Inflammatory macrophage treated with lipopolysaccharide for 4 hours (primary cell): ENCODE data around the gene RNF20.
"Not testable (repeated sequence)": the region's sequence is repeated elsewhere in the genome, so short reads cannot be mapped to it uniquely, and the experiment has no call there.

Source experiments
- DNase-seq: peaks from one replicate; pipeline ENCODE4 v3.0.0-alpha.2; 2020

The RNF20 gene

GRCh38 chr9:101533334-101534204, at the start of gene RNF20:
Gene RNF20 (plus strand): TSS chr9:101533853. CDS start chr9:101535424, 1,571 bp downstream.
- DNase-seq: peak; percentile 99

DNA sequence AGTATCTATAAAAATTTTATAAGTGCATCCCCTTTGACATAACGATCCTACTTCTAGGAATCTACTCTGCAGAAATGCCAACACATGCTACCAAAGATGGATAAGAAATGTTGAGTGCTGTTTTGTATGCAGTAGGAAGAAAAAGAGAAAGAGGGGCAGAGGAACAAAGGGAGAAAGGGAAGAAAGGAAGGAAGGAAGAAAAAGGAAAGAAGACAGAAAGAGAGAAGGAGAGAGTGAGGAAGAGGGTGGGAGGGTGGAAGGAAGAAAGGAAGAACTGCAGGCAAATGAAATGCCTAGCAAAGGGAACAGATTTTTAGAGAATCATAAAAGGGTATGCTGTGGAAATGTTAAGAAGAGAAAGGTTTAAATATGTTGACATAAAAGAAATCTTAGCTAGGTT, 49.6 kb upstream of the RNF20 start:
- DNase-seq: no peak

GRCh38 chr9:101485924-101486692, 47.5 kb upstream of the RNF20 start:
- DNase-seq: no peak

DNA sequence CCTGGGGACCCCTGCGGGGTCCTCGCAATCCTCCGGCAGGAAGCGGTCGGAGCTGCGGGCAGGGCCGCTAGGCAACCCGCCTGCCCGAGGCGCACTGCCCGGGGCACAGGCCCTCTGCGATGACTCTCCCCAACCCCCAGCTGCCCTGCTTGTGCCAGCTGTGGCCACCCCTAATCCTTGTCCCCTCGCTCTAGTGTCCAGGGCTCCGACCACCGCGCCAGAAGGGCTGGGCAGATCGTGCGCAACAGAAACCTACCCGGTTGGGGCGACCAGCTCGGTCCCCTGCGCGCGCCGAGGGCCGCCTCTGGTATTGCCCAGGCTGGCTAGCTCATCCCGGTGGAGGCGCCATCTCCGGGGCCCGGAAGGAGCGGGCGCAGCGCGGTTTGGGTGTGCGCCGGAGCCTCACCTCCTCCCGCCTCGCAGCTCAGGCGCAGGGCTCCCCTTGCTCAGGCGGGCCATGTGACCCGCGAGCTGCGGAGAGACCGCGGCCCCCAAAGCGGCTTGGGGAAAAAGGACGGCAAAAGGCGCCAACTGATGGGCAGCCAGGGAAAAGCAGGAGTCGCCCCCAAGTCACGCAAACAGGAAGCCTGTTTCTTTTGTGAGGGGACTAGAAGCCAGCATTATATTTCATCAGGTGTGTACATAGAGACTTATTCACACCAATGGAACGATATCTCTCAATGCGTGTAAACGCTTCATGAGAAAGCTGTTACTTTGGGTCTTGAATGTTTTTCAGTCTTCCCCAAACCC, 46.8 kb upstream of the RNF20 start:
- no peak for DNase-seq

DNA sequence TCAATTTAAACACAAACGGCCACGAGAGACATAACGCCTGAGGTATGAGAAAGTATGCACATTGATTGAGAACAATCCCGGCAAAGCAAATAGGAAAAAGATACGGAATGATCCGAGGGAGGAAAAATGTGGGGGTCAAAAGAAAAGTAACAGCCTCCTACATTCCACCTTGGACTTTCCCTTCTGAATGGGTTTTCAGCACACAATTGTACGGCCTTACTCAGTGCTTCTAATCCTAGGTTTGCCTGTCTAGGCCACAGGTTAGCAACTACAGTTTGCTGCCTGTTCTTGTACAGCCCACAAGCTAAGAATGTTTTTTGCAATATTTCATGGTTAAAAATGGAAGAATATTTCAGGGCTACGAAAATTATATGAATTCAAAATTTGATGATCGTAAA, 46.2 kb upstream of the RNF20 start:
- DNase-seq: no peak

GRCh38 chr9:101495810-101496209, 37.8 kb upstream of the RNF20 start:
- DNase-seq: no peak

DNA sequence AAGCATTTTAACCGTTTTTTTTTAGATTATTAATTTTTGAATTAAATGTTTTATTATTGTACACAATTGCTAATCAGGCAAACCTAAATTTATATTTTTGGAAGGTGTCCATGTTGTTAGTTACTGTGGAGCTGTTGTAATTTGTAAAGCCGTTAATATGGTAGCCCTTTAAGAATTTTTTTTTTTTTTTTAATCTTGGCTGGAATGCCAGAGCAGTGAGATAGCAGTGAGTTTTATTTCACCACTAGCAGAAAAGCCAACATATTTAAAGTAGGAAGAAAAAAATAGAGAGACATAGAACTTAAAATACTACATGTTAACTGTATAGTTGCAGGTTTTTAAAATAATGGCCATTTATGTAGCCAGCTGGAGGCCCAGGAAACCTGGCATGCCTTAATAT, 35.3 kb upstream of the RNF20 start:
- DNase-seq: no peak

DNA sequence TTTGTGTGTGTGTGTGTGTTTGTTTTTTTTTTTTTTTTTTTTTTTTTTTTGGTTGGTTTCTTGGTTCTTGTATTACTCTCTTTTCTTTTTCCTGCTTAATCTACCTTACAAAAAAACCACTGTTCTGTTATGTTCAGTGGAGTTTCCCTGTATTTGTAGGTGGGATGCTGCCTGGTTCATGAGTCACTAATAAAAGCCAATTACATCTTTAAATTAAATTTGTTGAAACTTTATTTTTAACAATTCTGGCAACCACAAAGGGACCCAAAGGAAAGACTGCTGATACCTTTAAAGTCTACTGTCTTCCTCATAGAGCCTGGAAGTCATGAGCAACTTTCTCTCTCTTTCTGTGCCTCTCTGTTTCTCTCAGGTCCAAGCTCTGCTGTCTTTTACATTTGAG, 29.5 kb upstream of the RNF20 start:
- DNase-seq: no peak

GRCh38 chr9:101508211-101508610, 25.4 kb upstream of the RNF20 start:
- DNase-seq: no peak

- no peak for DNase-seq
Measured at GRCh38 chr9:101509572-101509971, 24.1 kb upstream of the RNF20 start.

DNA sequence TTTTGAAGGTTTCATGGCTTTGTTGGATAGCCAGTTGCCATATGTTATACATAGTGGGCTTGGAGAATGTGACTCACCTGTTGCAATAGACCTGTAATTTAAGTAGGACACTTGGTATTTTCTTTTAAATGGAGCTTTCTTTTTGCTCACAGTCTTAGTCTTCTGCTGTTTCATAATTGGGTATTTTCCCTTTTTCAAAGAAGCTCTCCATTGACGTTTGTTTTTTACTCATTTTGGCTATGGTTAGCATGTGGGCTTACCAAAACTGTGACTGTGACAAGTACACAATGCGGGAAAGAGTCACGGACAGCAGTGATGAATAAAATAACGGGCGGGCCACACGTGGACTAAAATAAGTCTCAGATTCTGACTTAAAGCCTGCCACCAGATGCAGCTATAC, 23.2 kb upstream of the RNF20 start:
- DNase-seq: no peak

DNA sequence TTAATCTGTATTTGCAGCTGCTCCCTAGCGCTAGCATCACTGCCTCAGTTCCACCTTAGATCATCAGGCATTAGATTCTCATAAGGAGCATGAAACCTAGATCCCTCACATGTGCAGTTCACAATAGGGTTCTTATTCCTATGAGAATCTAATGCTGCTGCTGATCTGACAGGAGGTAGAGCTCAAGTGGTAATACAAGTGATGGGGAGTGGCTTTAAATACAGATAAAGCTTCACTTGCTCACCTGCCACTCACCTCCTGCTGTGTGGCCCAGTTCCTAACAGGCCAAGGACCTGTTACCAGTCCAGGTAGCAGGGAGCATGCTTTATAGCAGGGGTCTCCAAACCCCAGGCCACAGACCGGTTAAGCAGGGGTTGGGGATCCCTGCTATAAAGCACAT, 22.6 kb upstream of the RNF20 start:
- no peak for DNase-seq

- DNase-seq: no peak
Measured at GRCh38 chr9:101512116-101512515, 21.5 kb upstream of the RNF20 start.

DNA sequence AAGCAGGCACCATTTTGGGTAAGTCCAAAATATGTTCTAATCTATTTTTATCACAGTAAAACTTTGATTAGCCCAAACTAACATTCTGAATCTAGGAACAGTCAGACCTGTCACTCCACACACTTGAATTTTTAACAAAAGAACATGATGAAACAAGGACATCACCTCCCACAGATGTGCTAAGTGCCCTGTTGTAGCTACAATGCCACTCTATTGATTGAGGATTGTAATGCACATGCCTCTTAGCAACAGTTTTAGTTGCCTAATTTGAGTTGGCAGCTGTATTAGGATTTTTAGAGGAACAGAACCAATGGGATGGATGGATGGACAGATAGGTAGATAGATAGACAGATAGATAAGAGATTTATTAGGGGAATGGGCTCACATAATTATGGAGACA, 20.3 kb upstream of the RNF20 start:
- DNase-seq: no peak

GRCh38 chr9:101514071-101514470, 19.6 kb upstream of the RNF20 start:
- no peak for DNase-seq

DNA sequence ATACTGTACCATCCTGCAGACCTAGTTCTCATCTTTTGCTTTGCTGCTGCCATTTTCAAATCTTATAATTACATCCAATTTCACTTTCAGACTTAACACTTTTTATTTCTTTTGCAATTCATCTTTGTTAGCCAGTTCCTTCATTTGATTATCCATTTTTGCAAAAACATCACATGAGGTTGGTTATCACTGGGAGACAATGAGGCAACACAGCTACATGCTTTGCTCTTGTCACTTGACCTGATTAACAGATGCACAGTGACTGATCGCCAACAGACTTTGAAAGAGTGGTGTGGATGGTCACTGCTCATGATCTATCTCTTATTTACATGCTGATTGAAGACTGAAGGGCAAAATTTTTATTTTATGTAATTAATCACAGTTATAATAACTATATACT, 17.0 kb upstream of the RNF20 start:
- DNase-seq: no peak

GRCh38 chr9:101518489-101518888, 15.2 kb upstream of the RNF20 start:
- not testable (repeated sequence) for DNase-seq

GRCh38 chr9:101524371-101524770, 9.3 kb upstream of the RNF20 start:
- no peak for DNase-seq

GRCh38 chr9:101527066-101527465, 6.6 kb upstream of the RNF20 start:
- DNase-seq: no peak

DNA sequence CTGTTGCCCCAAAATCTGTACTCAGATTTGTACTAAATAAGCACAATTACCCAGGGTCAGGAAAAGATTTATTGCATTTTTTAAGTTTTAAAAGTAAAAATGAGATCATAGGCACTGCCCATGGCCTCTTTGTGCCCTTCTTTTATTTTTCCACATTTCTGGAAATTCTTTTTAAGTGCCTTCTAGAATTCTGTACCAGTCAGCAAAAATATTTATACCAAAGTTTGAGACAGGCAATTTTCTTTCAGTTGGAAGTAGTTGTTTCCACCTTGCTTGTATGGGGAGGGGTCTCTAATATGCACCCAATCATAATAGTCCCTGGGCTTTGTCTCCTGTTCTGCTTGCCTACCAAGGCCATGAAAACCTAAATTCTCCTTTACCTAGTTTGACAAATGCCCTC, 5.6 kb upstream of the RNF20 start:
- no peak for DNase-seq

DNA sequence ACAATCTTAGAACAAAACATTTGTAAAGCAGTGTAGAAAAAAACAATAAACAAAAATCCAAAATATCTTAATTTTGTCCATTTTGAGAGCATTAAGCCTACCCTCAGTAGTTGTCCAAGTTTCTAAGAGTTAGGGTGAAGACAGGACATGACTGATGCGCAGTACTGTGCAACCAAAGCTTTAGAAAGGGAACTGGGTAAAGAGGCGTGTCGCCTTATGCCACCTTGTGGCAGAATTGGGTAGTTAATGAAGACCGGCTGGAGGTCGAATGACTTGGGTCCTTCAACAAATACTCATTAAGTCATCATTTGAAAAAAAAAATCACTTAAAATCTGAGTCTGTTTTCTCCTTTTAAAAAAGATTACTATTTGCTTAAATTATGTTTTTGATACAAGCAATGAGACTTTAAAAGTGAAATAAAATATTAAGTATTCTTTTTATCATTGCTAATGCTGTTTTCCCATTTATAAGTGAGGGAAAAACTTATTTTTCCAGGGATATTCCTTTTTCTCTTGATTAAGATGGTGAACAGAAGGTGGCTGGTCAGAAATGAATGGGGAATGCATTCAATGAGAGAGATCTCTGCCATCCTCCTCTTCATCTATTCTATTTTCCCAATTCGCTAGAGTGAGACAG, 3.5 kb upstream of the RNF20 start:
- peak; percentile 86 for DNase-seq

GRCh38 chr9:101536351-101536750, 2.7 kb downstream of the RNF20 start:
- no peak for DNase-seq

DNA sequence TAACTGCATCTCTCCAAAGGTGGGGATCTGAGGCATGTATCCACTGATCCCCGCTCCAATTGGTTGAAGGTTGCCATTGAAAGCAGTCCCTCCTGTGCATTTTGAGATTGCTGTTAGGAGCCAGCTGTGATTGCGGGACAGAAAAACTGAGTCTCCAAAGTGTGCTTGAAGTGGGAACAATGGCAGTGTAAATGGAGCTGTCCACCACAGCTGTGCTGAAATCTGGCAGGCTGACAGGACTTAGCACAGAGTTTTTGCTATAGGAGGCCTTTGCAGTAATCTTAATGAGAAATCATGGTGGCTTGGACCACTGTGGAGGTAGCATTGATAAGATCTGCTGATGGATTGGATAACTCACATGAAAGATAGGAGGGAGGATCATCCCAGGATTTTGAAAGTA, 3.3 kb downstream of the RNF20 start:
- no peak for DNase-seq
